GM13976 (cell line): ENCODE measurements around the gene GABBR2.

Experiments
- DNase-seq: peaks from one replicate; pipeline ENCODE4 v3.0.0; 2012; ENCODE audit warnings: low spot score
- CTCF ChIP-seq: IDR thresholded peaks from 2 replicates; pipeline ENCODE4 v1.5.1; 2012; ENCODE audit warnings: borderline replicate concordance, mild to moderate bottlenecking; ENCODE audit not compliant: insufficient read depth; ENCODE audit errors: extremely low read depth, missing control alignments, control extremely low read depth
- in situ Hi-C: fragments of 300-500 bp; cut with MboI; formaldehyde crosslinking; loops from one replicate; pipeline ENCODE4 v1.12.0; 2022; ENCODE audit warnings: low sequenced_read_pairs, mixed read lengths, inconsistent platforms; ENCODE audit not compliant: unreplicated experiment

The GABBR2 gene

GRCh38 chr9:98556511-98556910 lies 152.2 kb downstream of the GABBR2 start:
- in situ Hi-C loops: no loop called here
- TF ChIP-seq CTCF: no peak
- DNase-seq: no peak

- DNase-seq: no peak
- in situ Hi-C loops: no loop called here
- no peak for TF ChIP-seq CTCF
Measured at GRCh38 chr9:98555651-98556465, 152.9 kb downstream of the GABBR2 start.

GRCh38 chr9:98554752-98555151 lies 154.0 kb downstream of the GABBR2 start:
- TF ChIP-seq CTCF: no peak
- in situ Hi-C loops: no loop called here
- no peak for DNase-seq

GRCh38 chr9:98552331-98552730 lies 156.4 kb downstream of the GABBR2 start:
- TF ChIP-seq CTCF: no peak
- in situ Hi-C loops: no loop called here
- no peak for DNase-seq

- DNase-seq: no peak
- TF ChIP-seq CTCF: no peak
- in situ Hi-C loops: no loop called here
Measured at GRCh38 chr9:98551511-98552286, 157.0 kb downstream of the GABBR2 start.

GRCh38 chr9:98550206-98550820 lies 158.4 kb downstream of the GABBR2 start:
- no peak for DNase-seq
- in situ Hi-C loops: no loop called here
- TF ChIP-seq CTCF: no peak
